Adrenal gland (tissue), 5 donors: ENCODE data around the gene ARHGAP18.
"Not testable (repeated sequence)": the region's sequence is repeated elsewhere in the genome, so short reads cannot be mapped to it uniquely, and the experiment has no call there.

Source experiments
- CTCF ChIP-seq, 6 experiments: fragments of 450-650 bp in 4 of 6; fragments of 200-600 bp in 2 of 6; sonication (generic) in 1 of 6; IDR thresholded peaks; 1 replicate in 5 of 6; 2 replicates in 1 of 6; pipeline versions ENCODE4 v1.5.1 to v1.8.0; 2016 to 2021; ENCODE audit warnings: antibody characterized with exemption in 6 of 6, mild to moderate bottlenecking in 2 of 6, moderate library complexity in 1 of 6
- POLR2A ChIP-seq, 2 donors: fragments of 450-650 bp; IDR thresholded peaks; one replicate each; pipeline ENCODE4 v1.6.1; 2017; ENCODE audit warnings: antibody characterized with exemption in 2 of 2, mild to moderate bottlenecking in 2 of 2, moderate library complexity in 1 of 2
- donor health status: DM: no; HTN: no; CAD: no.

GRCh38 chr6:129574605-129575004 lies 135.4 kb downstream of the ARHGAP18 start:
- not testable (repeated sequence) for TF ChIP-seq CTCF, POLR2A (IDR thresholded peaks at IDR 0.05)
